ENCODE results near the gene XXYLT1.

The XXYLT1 gene

DNA sequence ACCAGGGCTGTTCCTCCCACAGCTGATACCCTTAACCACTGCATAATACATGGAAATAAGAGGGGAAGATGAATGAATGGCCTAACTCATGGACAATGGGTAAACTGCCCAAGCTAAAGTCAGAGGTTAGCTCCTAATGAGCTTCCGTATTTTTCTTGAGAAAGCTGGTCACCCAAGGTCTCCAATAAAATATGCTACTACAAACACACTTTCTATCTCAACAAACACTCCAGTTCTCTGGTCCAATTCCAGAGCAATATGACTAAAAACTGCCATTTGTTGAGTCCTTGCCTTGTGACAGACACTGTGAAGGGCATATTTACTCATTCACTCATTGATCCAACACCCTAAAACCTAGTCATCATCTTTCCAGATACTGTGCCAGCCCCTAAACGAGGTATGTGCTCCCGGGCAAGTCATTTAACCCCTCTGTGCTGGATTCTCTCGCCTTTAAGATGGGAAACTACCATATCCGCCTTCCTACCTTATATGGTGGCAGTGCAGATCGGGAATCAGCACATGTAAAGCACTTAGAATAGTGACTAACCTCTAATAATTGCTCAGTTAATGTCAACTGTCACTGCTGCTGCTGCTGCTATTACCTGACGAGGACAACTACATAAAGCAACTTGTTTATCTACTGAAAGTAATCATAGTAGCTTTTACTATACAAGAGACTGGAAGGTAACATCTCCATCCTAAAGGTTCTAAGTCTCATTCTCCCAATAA is 89.1 kb downstream of the XXYLT1 start:
- DNase-seq: no peak

DNA sequence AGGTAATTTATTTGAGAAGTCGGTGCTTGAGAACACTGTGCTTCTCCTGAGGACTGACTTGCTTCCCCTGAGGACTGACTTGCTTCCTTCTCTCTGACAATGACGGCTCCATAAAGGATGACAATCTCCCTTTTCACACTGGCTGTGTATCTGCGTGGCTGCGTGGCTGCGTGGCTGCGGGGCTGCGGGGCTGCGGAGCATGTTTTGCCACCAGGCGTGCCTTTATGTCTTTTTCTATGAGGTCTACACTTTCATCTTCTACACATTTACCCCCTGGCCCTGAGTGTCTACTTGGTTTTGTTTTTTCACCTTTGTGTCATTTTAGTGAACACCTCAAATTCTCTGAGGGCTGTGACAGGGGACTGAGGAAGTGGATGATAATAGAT is 89.9 kb downstream of the XXYLT1 start:
- DNase-seq: no peak

GRCh38 chr3:195180490-195181112 is 90.4 kb downstream of the XXYLT1 start:
- peak; percentile 32 for DNase-seq

DNA sequence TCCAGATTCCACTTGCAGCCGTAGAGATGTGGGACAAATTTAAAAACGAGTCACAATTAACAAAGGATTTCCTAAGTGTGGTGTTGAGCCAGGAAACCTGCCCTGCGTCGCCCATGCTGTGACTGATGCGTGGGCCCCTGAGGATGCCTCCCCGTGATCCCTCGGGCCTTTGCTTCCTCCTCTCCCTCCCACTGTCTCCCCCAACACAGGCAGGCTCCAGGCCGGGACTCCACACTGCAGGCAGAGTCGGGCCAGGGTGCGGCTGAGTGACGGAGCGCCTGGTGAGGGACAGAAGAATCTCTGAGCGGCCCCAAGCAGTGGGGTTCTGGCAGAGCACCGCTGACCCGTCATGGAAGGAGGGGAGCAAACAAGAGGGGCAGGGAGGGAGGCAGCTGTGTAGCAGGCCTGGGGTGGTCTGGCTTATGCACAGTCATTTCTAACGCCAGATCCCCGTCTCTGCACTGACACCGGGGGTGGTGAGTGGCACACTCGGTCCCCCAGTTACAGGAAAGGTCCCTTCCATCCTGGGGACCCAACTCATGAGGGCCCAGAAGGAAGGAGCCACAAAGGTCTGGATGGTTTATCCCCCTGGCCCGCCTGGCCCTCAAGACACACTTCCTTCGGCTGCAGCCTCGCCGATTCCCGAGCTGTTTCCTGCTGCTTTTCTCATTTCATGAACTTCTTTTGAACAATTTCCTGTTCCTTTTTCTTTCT is 91.0 kb downstream of the XXYLT1 start:
- DNase-seq: no peak

GRCh38 chr3:195178124-195178910 is 92.6 kb downstream of the XXYLT1 start:
- DNase-seq: no peak

- DNase-seq: no peak
Measured at GRCh38 chr3:195177422-195178123, 93.4 kb downstream of the XXYLT1 start.

DNA sequence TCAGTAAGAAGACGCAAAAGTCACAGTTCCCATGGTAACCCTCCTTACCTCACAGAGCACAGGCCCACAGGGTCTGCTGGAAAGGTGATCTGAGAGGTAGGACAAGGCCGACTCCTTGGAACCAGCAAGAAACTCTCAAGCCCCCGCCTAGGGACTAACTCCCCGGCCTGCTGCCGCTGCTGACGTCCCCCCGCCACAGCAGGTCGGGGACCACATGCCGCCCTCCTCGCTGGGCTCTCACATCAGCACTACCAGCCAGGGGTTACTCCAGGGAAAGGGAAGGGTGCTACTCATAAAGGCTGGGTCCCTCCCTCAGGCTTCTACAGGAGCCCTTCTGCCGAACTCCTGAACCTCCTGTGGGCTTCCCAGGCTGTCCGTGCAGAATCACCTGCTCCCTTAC is 94.2 kb downstream of the XXYLT1 start:
- DNase-seq: no peak

DNA sequence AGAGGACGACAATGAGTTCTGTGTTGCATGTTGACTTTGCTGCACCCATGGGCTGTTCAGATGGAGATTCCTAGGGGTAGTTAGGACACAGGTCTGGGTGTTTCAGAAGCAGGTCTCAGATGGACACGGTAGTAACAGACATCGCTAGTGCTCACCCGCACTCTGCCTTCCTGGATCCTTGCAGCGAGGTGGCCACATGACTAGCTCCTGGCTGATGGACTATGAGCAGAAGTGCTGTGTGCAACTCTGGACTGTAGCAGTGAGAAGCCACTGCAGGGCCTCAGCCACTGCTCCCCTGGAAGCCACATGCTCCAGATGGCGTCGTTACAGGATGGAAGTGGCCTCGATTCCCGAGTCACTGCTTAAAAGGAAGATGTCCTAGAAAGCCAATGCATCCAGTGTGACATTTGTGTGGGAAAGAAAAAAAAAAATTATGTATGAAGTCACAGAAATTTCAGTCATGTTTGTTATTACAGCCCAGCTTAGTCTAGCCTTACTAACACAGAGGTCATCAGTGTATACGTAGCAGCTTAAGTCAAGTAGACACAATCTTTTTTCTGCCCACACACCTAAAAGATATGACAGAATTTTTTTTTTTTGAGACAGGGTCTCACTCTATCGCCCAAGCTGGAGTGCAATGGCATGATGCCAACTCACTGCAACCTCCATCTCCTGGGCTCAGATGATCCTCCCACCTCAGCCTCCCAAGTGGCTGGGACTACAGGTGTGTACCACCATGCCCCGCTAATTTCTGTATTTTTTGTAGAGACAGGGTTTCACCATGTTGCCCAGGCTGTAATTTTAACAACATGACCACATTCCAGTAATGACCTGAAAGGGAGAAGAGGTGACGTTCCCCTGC is 95.3 kb downstream of the XXYLT1 start:
- DNase-seq: no peak

DNA sequence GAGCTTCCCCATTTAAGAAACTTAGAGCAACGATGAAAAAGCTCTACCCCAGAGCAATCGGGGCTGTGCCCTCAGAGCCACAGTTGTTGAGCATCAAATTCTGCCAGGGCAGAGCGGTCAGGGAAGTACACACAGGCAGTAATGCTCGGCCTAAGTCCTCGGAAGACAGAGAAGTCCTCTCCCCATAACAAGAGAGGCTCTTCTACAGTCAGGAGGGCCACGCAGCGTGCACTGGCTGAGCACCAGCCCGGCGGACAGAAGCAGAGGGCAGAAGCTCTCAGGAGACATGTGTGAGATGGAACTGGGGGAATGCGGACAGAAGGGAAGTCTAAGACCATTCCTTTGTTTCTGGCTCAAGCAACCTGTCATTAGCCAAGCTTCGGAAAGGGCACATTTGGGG is 95.9 kb downstream of the XXYLT1 start:
- DNase-seq: no peak

GRCh38 chr3:195173657-195174056 is 97.3 kb downstream of the XXYLT1 start:
- DNase-seq: no peak

GRCh38 chr3:195172896-195173295 is 98.1 kb downstream of the XXYLT1 start:
- DNase-seq: no peak

- DNase-seq: no peak
Measured at GRCh38 chr3:195172039-195172684, 98.8 kb downstream of the XXYLT1 start.

GRCh38 chr3:195171093-195171873 is 99.7 kb downstream of the XXYLT1 start:
- DNase-seq: no peak

GRCh38 chr3:195170496-195170895 is 100.5 kb downstream of the XXYLT1 start:
- DNase-seq: no peak

- DNase-seq: no peak
Measured at GRCh38 chr3:195169011-195169649, 101.8 kb downstream of the XXYLT1 start.

- DNase-seq: no peak
Measured at GRCh38 chr3:195168009-195168762, 102.8 kb downstream of the XXYLT1 start.

- no peak for DNase-seq
Measured at GRCh38 chr3:195165790-195166189, 105.2 kb downstream of the XXYLT1 start.

- DNase-seq: no peak
Measured at GRCh38 chr3:195165265-195165609, 105.7 kb downstream of the XXYLT1 start.

Measured in NCI-H510A (cell line).